ENCODE data around the gene ZNF646.

The ZNF646 gene

GRCh38 chr16:31073970-31074813 is at the start of gene ZNF646, which contains the start of gene ZNF668:
Gene ZNF646 (plus strand): TSS chr16:31074422. CDS start chr16:31076325, 1,903 bp downstream.
Gene ZNF668 (minus strand): TSS chr16:31074240. CDS start chr16:31064459, 9,781 bp downstream.
- DNase-seq: peak; percentile 100

- DNase-seq: no peak
Measured at GRCh38 chr16:31025339-31025738, 48.9 kb upstream of the ZNF646 start.

- DNase-seq: no peak
Measured at GRCh38 chr16:31029272-31029671, 45.0 kb upstream of the ZNF646 start.

GRCh38 chr16:31031276-31031675 is 42.9 kb upstream of the ZNF646 start:
- DNase-seq: no peak

- DNase-seq: peak; percentile 99
Measured at GRCh38 chr16:31032736-31033708, 41.2 kb upstream of the ZNF646 start, which contains the start of gene STX4. Gene STX4 (plus strand): TSS chr16:31033558. CDS start chr16:31033806, 248 bp downstream.

GRCh38 chr16:31033709-31034492 is 40.3 kb upstream of the ZNF646 start:
- DNase-seq: peak; percentile 93

GRCh38 chr16:31036691-31037090 is 37.5 kb upstream of the ZNF646 start:
- no peak for DNase-seq

GRCh38 chr16:31038993-31039392 is 35.2 kb upstream of the ZNF646 start:
- no peak for DNase-seq

- no peak for DNase-seq
Measured at GRCh38 chr16:31042866-31043265, 31.4 kb upstream of the ZNF646 start.

- DNase-seq: no peak
Measured at GRCh38 chr16:31043352-31043751, 30.9 kb upstream of the ZNF646 start.

- DNase-seq: no peak
Measured at GRCh38 chr16:31043898-31044481, 30.2 kb upstream of the ZNF646 start.

GRCh38 chr16:31050280-31051030 is 23.8 kb upstream of the ZNF646 start:
- DNase-seq: no peak

- peak; percentile 73 for DNase-seq
Measured at GRCh38 chr16:31052114-31052513, 22.1 kb upstream of the ZNF646 start.

GRCh38 chr16:31055613-31056012 is 18.6 kb upstream of the ZNF646 start:
- DNase-seq: no peak

- DNase-seq: no peak
Measured at GRCh38 chr16:31061126-31061812, 13.0 kb upstream of the ZNF646 start.

- DNase-seq: no peak
Measured at GRCh38 chr16:31061813-31062440, 12.3 kb upstream of the ZNF646 start.

GRCh38 chr16:31063495-31063842 is 10.8 kb upstream of the ZNF646 start:
- DNase-seq: no peak

- no peak for DNase-seq
Measured at GRCh38 chr16:31063843-31064611, 10.2 kb upstream of the ZNF646 start.

GRCh38 chr16:31064882-31065461 is 9.2 kb upstream of the ZNF646 start:
- no peak for DNase-seq
